Dermis lymphatic vessel endothelial cell (primary cell): Measurements from ENCODE around the gene KRT39. TPM values are rescaled to one million over a fixed set of nuclear protein-coding genes. Genes with fewer than 3 reads are reported as not detected.

Experiments used
- total RNA-seq: library from RNA; depleted of rRNA; stranded (reverse); fragments of >200 nt; gene quantifications from 2 replicates; pipeline ENCODE4 v1.2.1, GENCODE V29; 2014

Gene KRT39
- total RNA-seq: not detected in 2 replicates

DNA sequence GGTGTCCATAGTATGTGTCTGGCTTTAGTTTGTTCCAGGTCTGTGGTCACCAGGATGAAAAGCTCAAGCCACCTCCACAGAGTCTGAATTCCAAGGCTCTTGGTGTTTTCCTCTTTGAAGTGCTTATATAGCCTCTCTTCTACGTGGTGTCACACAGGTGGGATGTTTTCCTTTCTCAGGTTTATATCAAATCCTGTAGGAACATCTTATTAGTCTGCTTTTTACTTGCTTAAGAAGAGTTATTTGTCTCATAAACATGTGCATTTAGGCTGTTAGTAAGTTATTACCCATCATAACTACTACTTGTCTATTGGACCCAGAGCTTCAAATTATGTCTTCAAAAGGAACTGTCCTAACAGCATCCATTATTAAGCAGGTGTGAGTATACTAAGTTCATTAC, at the start of gene KRT39:
Gene KRT39 (minus strand): TSS at position 101 of the 400 bp plus-strand sequence. CDS start 92 bp downstream, at position 9.

DNA sequence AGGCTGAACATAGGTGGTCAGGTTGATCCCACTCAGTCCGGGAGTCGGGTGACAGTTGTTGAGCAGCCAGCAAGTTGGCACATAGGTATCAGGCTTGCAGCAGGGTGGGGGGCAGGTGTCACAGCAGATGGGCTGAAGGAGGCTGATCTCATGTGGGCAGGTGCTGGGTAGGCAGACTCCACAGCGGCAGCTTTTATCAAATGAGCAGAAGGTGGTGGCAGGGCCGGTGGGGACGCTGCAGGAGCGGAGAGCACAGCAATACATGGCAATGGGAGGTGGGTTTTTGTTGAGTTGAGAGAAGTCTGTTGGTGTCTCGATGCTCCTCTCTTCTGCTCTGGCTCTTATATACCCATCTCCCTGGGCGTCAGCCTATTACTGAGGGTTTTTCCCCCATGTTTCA, 42.1 kb upstream of the KRT39 start, which contains the start of gene KRTAP3-1:
Gene KRTAP3-1 (minus strand): TSS at position 318 of the 400 bp plus-strand sequence. CDS start 54 bp downstream, at position 264.

DNA sequence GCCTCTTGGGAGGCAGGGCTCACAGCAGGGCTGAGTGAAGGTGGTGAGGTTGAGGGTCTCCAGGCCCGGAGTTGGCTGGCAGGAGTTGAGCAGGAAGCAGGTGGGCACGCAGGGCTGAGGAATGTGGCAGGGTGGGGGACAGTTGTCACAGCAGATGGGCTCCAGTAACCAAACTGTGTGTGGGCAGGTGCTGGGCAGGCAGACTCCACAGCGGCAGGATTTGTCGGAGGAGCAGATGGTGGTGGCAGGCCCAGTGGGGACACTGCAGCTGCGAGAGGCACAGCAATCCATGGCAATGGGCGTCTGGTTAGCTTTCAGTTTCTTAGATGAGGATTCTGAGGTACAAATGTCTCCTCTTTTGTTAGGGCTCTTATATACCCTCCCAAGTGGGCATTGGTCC, 32.8 kb upstream of the KRT39 start, which contains the start of gene KRTAP3-2:
Gene KRTAP3-2 (minus strand): TSS at position 344 of the 400 bp plus-strand sequence. CDS start 53 bp downstream, at position 291.

GRCh38 chr17:40993839-40994238, 27.1 kb upstream of the KRT39 start, which contains the start of gene KRTAP3-3:
TSS of gene KRTAP3-3 (minus strand) at chr17:40994164. CDS start at chr17:40994097, 67 bp downstream.

GRCh38 chr17:40984226-40984625, 17.5 kb upstream of the KRT39 start, which contains the start of gene KRT40:
TSS of gene KRT40 (minus strand) at chr17:40984326. CDS start at chr17:40984273, 53 bp downstream.

DNA sequence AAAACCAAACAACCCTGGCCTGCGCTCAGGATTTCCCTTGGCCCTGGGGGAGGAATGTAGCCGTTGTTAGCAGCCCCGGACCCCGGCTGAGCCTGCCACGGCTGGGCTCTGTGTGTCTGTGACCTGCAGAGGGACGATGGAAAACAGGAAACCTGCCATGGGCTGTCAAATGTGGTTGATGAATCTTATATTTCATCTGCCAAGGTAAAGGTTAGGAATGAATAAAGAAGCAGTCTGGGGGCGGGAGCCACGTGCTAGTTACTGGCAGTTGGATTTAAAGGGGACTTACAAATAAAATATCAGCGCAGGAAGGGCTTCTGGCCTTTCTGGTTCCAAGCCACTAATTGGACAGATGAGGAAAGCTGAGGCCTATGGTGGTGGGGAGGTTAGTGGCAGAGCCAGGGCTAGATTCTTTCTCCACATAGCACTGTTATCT, 29.3 kb downstream of the KRT39 start, which contains the start of gene KRT23:
Gene KRT23 (minus strand): TSS at position 263 of the 436 bp plus-strand sequence. CDS start 1,043 bp downstream, outside the sequence.

Other genes with a start within 250 kb of the KRT39 start
- not detected in 2 replicates for gene KRT25, start 211.6 kb downstream of the KRT39 start, total RNA-seq
- gene KRT26, start 194.7 kb downstream of the KRT39 start, total RNA-seq: not detected in 2 replicates
- gene KRT27, start 184.4 kb downstream of the KRT39 start, total RNA-seq: not detected in 2 replicates
- not detected in 2 replicates for gene KRT28, start 167.0 kb downstream of the KRT39 start, total RNA-seq
- 2.4 and 2.7 TPM in 2 replicates for gene KRT10, start 144.3 kb downstream of the KRT39 start, total RNA-seq
- not detected in 2 replicates for gene KRT12, start 99.7 kb downstream of the KRT39 start, total RNA-seq
- not detected in 2 replicates for gene KRT20, start 81.7 kb downstream of the KRT39 start, total RNA-seq
- gene KRT23, start 29.3 kb downstream of the KRT39 start, total RNA-seq: 0.34 and 1.7 TPM in 2 replicates
- gene KRT40, start 17.4 kb upstream of the KRT39 start, total RNA-seq: not detected in 2 replicates
- not detected in 2 replicates for gene KRTAP3-3, start 27.2 kb upstream of the KRT39 start, total RNA-seq
- not detected in 2 replicates for gene KRTAP3-2, start 33.0 kb upstream of the KRT39 start, total RNA-seq
- not detected in 2 replicates for gene KRTAP3-1, start 42.2 kb upstream of the KRT39 start, total RNA-seq
- not detected in 2 replicates for gene KRTAP1-5, start 60.3 kb upstream of the KRT39 start, total RNA-seq
- not detected in 2 replicates for gene KRTAP1-4, start 63.2 kb upstream of the KRT39 start, total RNA-seq
- not detected in 2 replicates for gene KRTAP1-3, start 67.9 kb upstream of the KRT39 start, total RNA-seq
- gene KRTAP1-1, start 74.5 kb upstream of the KRT39 start, total RNA-seq: not detected in 2 replicates
- not detected in 2 replicates for gene KRTAP2-1, start 80.4 kb upstream of the KRT39 start, total RNA-seq
- gene KRTAP2-2, start 88.3 kb upstream of the KRT39 start, total RNA-seq: not detected in 2 replicates
- gene KRTAP2-3, start 93.2 kb upstream of the KRT39 start, total RNA-seq: not detected in 2 replicates
- not detected in 2 replicates for gene KRTAP2-4, start 98.9 kb upstream of the KRT39 start, total RNA-seq
- gene KRTAP4-7, start 117.2 kb upstream of the KRT39 start, total RNA-seq: not detected in 2 replicates
- not detected in 2 replicates for gene KRTAP4-8, start 131.2 kb upstream of the KRT39 start, total RNA-seq
- gene KRTAP4-16, start 135.3 kb upstream of the KRT39 start, total RNA-seq: not detected in 2 replicates
- not detected in 2 replicates for gene KRTAP4-9, start 138.4 kb upstream of the KRT39 start, total RNA-seq
- not detected in 2 replicates for gene KRTAP4-11, start 151.4 kb upstream of the KRT39 start, total RNA-seq
- not detected in 2 replicates for gene KRTAP4-12, start 157.2 kb upstream of the KRT39 start, total RNA-seq
- gene KRTAP4-6, start 173.6 kb upstream of the KRT39 start, total RNA-seq: not detected in 2 replicates
- not detected in 2 replicates for gene KRTAP4-5, start 182.9 kb upstream of the KRT39 start, total RNA-seq
- not detected in 2 replicates for gene KRTAP4-4, start 193.8 kb upstream of the KRT39 start, total RNA-seq
- not detected in 2 replicates for gene KRTAP4-3, start 201.3 kb upstream of the KRT39 start, total RNA-seq
- not detected in 2 replicates for gene KRTAP4-2, start 211.3 kb upstream of the KRT39 start, total RNA-seq
- gene KRTAP4-1, start 218.0 kb upstream of the KRT39 start, total RNA-seq: not detected in 2 replicates
- not detected in 2 replicates for gene KRTAP9-1, start 222.9 kb upstream of the KRT39 start, total RNA-seq